Fibroblast of lung (primary cell): ENCODE results near the gene CALB2. TPM values are rescaled to one million over a fixed set of nuclear protein-coding genes. Genes with fewer than 3 reads are reported as not detected.

Experiments
- DNase-seq, 2 donors: peaks; one replicate each; pipeline versions ENCODE4 v3.0.0 to v3.0.0-alpha.2; 2010; ENCODE audit warnings: low read depth in 2 of 2
- H2AFZ ChIP-seq: 2 replicates; pipeline ENCODE4 v1.5.1; 2012; ENCODE audit warnings: low read length, control low read depth, inconsistent platforms
- H3K27ac ChIP-seq: 2 replicates; pipeline ENCODE4 v1.5.1; 2011; ENCODE audit warnings: low read length, control low read depth; ENCODE audit not compliant: insufficient read depth
- H3K27me3 ChIP-seq: 2 replicates; pipeline ENCODE4 v1.5.1; 2011; ENCODE audit warnings: mild to moderate bottlenecking, low read length; ENCODE audit not compliant: control insufficient read depth, insufficient read depth
- H3K36me3 ChIP-seq: 2 replicates; pipeline ENCODE4 v1.5.1; 2011; ENCODE audit warnings: low read length; ENCODE audit not compliant: control insufficient read depth, insufficient read depth
- H3K4me1 ChIP-seq: 2 replicates; pipeline ENCODE4 v1.5.1; 2011; ENCODE audit warnings: low read length; ENCODE audit not compliant: control insufficient read depth, insufficient read depth; ENCODE audit errors: extremely low read depth
- H3K4me2 ChIP-seq: 2 replicates; pipeline ENCODE4 v1.5.1; 2011; ENCODE audit warnings: low read length, control low read depth; ENCODE audit not compliant: insufficient read depth; ENCODE audit errors: extremely low read depth
- H3K4me3 ChIP-seq, 4 experiments: fragments of 200-600 bp in 1 of 4; sonication (generic) in 1 of 4; replicated peaks in 1 of 4; 2 replicates each; pipeline ENCODE4 v1.5.1; 2011 to 2016; ENCODE audit warnings: low read length in 4 of 4, low read depth in 3 of 4, mild to moderate bottlenecking in 3 of 4, control low read depth in 2 of 4, inconsistent platforms in 1 of 4, mixed read lengths in 1 of 4; ENCODE audit not compliant: insufficient read depth in 1 of 4; ENCODE audit errors: control extremely low read depth in 1 of 4
- H3K79me2 ChIP-seq: 2 replicates; pipeline ENCODE4 v1.5.1; 2012; ENCODE audit warnings: mild to moderate bottlenecking, low read length, inconsistent platforms; ENCODE audit not compliant: control insufficient read depth, insufficient read depth
- H3K9ac ChIP-seq: 2 replicates; pipeline ENCODE4 v1.5.1; 2011; ENCODE audit warnings: mild to moderate bottlenecking, low read length, control low read depth; ENCODE audit not compliant: insufficient read depth
- H3K9me3 ChIP-seq: 2 replicates; pipeline ENCODE4 v1.5.1; 2012; ENCODE audit warnings: low read depth, low read length; ENCODE audit not compliant: control insufficient read depth, insufficient read depth
- H4K20me1 ChIP-seq: 2 replicates; pipeline ENCODE4 v1.5.1; 2011; ENCODE audit warnings: low read length; ENCODE audit not compliant: control insufficient read depth, insufficient read depth; ENCODE audit errors: extremely low read depth
- EZH2 ChIP-seq: IDR thresholded peaks from 2 replicates; pipeline ENCODE4 v1.5.1; 2012; ENCODE audit warnings: low read length, control low read depth, mild to moderate bottlenecking; ENCODE audit errors: missing control alignments
- polyA plus RNA-seq, 2 donors: library from polyadenylated mRNA; depleted of rRNA in 1 of 2; stranded (reverse) in 1 of 2; unstranded in 1 of 2; fragments of >200 nt; gene quantifications; 2 replicates each; pipeline ENCODE4 v1.2.1, GENCODE V29; 2011 to 2012; ENCODE audit warnings: missing spikeins in 1 of 2
- total RNA-seq: library from RNA; depleted of rRNA; stranded (reverse); fragments of >200 nt; gene quantifications from 2 replicates; pipeline ENCODE4 v1.2.1, GENCODE V29; 2014
- TF ChIP-seq, protein P1 (sequence below), 2 donors: IDR thresholded peaks in 1 of 2; conservative IDR thresholded peaks in 1 of 2; 1 replicate in 1 of 2; 2 replicates in 1 of 2; pipeline ENCODE4 v1.5.1; 2011 to 2012; ENCODE audit warnings: low read length in 2 of 2, control low read depth in 1 of 2, inconsistent platforms in 1 of 2, low read depth in 1 of 2, mild to moderate bottlenecking in 1 of 2

The CALB2 gene
- total and polyA plus RNA-seq, 2 donors (not counting 1 experiment from before 2014, with no cell fraction given), result 0.58 to 1.3 TPM

DNA sequence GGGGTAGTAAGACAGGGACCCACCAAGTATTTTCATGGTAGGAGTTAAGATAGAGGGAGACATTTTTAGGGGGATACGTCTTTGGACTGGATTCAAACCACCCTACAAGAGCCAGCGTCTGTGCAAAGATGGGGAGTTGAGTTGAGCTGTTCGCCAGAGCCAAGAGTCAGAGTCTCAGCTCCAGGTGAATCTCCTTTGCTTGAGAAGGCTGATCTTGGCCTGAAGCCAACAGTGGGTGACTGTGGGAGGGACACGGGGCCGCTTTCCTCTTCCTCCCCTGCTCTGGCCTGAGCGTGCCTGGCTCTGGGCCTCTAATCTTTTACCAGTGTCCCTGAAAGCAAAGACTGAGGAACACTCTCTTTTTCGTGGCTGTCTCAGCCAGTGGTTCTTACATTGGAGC lies 78.0 kb downstream of the CALB2 start:
- no peaks in the 10 kb centered on the region for H3K9me3 ChIP-seq
- H3K4me1 ChIP-seq, result no peaks in the 10 kb centered on the region
- TF ChIP-seq EZH2, result no peak
- TF ChIP-seq, protein P1, sequence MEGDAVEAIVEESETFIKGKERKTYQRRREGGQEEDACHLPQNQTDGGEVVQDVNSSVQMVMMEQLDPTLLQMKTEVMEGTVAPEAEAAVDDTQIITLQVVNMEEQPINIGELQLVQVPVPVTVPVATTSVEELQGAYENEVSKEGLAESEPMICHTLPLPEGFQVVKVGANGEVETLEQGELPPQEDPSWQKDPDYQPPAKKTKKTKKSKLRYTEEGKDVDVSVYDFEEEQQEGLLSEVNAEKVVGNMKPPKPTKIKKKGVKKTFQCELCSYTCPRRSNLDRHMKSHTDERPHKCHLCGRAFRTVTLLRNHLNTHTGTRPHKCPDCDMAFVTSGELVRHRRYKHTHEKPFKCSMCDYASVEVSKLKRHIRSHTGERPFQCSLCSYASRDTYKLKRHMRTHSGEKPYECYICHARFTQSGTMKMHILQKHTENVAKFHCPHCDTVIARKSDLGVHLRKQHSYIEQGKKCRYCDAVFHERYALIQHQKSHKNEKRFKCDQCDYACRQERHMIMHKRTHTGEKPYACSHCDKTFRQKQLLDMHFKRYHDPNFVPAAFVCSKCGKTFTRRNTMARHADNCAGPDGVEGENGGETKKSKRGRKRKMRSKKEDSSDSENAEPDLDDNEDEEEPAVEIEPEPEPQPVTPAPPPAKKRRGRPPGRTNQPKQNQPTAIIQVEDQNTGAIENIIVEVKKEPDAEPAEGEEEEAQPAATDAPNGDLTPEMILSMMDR (conservative IDR thresholded peaks at IDR 0.05 in 1 of 2, IDR thresholded peaks at IDR 0.05 in 1 of 2; ENCODE audit: low read depth in 1 of 2, low read length in 2 of 2), result no peak
- DNase-seq, result no peak
- no peak overlapping the region for H3K4me3 ChIP-seq
- H3K9ac ChIP-seq, result no peak overlapping the region
- no peaks in the 10 kb centered on the region for H4K20me1 ChIP-seq
- no peaks in the 10 kb centered on the region for H3K36me3 ChIP-seq
- no peak overlapping the region for H3K4me2 ChIP-seq
- no peaks in the 10 kb centered on the region for H3K27me3 ChIP-seq
- no peak overlapping the region for H3K27ac ChIP-seq
- H2AFZ ChIP-seq, result no peak overlapping the region
- no peaks in the 10 kb centered on the region for H3K79me2 ChIP-seq

DNA sequence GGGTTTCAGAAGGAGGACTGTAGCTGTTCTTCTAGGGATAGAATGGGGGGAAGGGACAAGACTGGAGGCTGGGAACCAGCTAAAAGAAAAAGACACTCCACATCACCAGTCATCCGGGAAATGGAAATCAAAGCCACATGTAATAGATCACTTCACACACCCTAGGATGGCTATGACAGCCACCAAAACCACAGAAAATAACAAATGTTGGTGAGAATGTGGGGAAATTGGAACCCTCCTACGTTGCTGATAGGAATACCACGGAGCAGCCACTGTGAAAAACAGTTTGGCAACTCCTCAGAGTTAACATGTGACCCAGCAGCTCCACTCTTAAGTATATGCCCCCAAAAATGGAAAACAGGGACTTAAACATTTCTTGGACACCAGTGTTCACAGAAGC lies 81.0 kb downstream of the CALB2 start:
- H3K4me2 ChIP-seq, result no peak overlapping the region
- DNase-seq, result peak in 1 of 2 donors; percentile 27
- no peaks in the 10 kb centered on the region for H3K27me3 ChIP-seq
- H3K79me2 ChIP-seq, result no peaks in the 10 kb centered on the region
- TF ChIP-seq, protein P1 (conservative IDR thresholded peaks at IDR 0.05 in 1 of 2, IDR thresholded peaks at IDR 0.05 in 1 of 2; ENCODE audit: low read depth in 1 of 2, low read length in 2 of 2), result no peak
- no peak for TF ChIP-seq EZH2
- no peaks in the 10 kb centered on the region for H3K4me1 ChIP-seq
- no peaks in the 10 kb centered on the region for H4K20me1 ChIP-seq
- H3K36me3 ChIP-seq, result no peaks in the 10 kb centered on the region
- no peak overlapping the region for H3K4me3 ChIP-seq
- no peak overlapping the region for H3K27ac ChIP-seq
- no peak overlapping the region for H2AFZ ChIP-seq
- H3K9me3 ChIP-seq, result no peaks in the 10 kb centered on the region
- H3K9ac ChIP-seq, result no peak overlapping the region

Other genes starting within 250 kb of the CALB2 start
- gene HYDIN, start 128.0 kb upstream of the CALB2 start, total RNA-seq, result 1.3 and 1.7 TPM in 2 replicates
- gene HYDIN, start 128.0 kb upstream of the CALB2 start, polyA plus RNA-seq, result 0.26 and 0.54 TPM in 2 replicates
- gene CMTR2, start 69.3 kb upstream of the CALB2 start, total RNA-seq, result 29.2 and 29.5 TPM in 2 replicates
- gene CMTR2, start 69.3 kb upstream of the CALB2 start, polyA plus RNA-seq, result 18.0 and 22.1 TPM in 2 replicates
- not detected in 2 replicates for gene TLE7, start 83.3 kb downstream of the CALB2 start, total RNA-seq
- not detected in 2 replicates for gene TLE7, start 83.3 kb downstream of the CALB2 start, polyA plus RNA-seq
- 14.1 and 24.8 TPM in 2 replicates for gene ZNF23, start 103.5 kb downstream of the CALB2 start, total RNA-seq
- gene ZNF23, start 103.5 kb downstream of the CALB2 start, polyA plus RNA-seq, result 11.8 and 12.2 TPM in 2 replicates
- 3.3 and 3.9 TPM in 2 replicates for gene ZNF19, start 130.6 kb downstream of the CALB2 start, total RNA-seq
- gene ZNF19, start 130.6 kb downstream of the CALB2 start, polyA plus RNA-seq, result 1.3 and 1.8 TPM in 2 replicates
- not detected in 2 replicates for gene CHST4, start 167.7 kb downstream of the CALB2 start, total RNA-seq
- not detected in 2 replicates for gene CHST4, start 167.7 kb downstream of the CALB2 start, polyA plus RNA-seq
- not detected in 2 replicates for gene TAT, start 218.4 kb downstream of the CALB2 start, total RNA-seq
- not detected in 2 replicates for gene TAT, start 218.4 kb downstream of the CALB2 start, polyA plus RNA-seq